H1 (cell line): ENCODE data around the gene ADAMTS16. TPM values are rescaled to one million over a fixed set of nuclear protein-coding genes. Genes with fewer than 3 reads are reported as not detected.
A peak's percentile ranks its signal among the peaks of the same experiment; 100 is the strongest.

Source experiments
- CTCF ChIA-PET: fragments of 300-600 bp; sonication (Branson Sonifier 250); formaldehyde crosslinking; loops from one replicate; lab custom pipeline; 2021; ENCODE audit not compliant: partially characterized antibody; lab: Charles Lee
- POLR2A ChIA-PET: fragments of 300-600 bp; sonication (Branson Sonifier 250); formaldehyde crosslinking; loops from one replicate; lab custom pipeline; 2021; ENCODE audit warnings: inconsistent platforms; ENCODE audit not compliant: partially characterized antibody; lab: Charles Lee
- DNase-seq, 2 experiments: peaks; one replicate each; pipeline versions ENCODE4 v3.0.0 to v3.0.0-alpha.2; 2010 to 2022; ENCODE audit warnings: low spot score in 2 of 2, low read depth in 1 of 2, mixed read lengths in 1 of 2
- FAIRE-seq: peaks from 2 replicates; lab custom pipeline; 2011; peaks lifted over from hg19 to GRCh38; lab: Jason Lieb, UNC
- H2AFZ ChIP-seq: 2 replicates; pipeline ENCODE4 v1.8.1; 2012; ENCODE audit warnings: low read length, inconsistent platforms
- H2AK5ac ChIP-seq: 2 replicates; pipeline ENCODE4 v1.6.1; 2013; ENCODE audit warnings: low read depth, low read length
- H2BK120ac ChIP-seq: replicated peaks from 2 replicates; pipeline ENCODE3; 2013; ENCODE audit warnings: low read depth, low read length, inconsistent platforms
- H2BK12ac ChIP-seq: 2 replicates; pipeline ENCODE4 v1.6.1; 2013; ENCODE audit warnings: low read depth, low read length
- H2BK15ac ChIP-seq: 2 replicates; pipeline ENCODE4 v1.6.1; 2013; ENCODE audit warnings: low read length
- H2BK20ac ChIP-seq: 2 replicates; pipeline ENCODE4 v1.6.1; 2013; ENCODE audit warnings: low read length
- H2BK5ac ChIP-seq: 2 replicates; pipeline ENCODE4 v1.6.1; 2013; ENCODE audit warnings: low read depth, low read length
- H3K14ac ChIP-seq: 2 replicates; pipeline ENCODE4 v1.6.1; 2013; ENCODE audit warnings: inconsistent platforms; ENCODE audit not compliant: insufficient read length
- H3K18ac ChIP-seq: 2 replicates; pipeline ENCODE4 v1.6.1; 2013; ENCODE audit warnings: low read length; ENCODE audit errors: extremely low read depth
- H3K23ac ChIP-seq: 2 replicates; pipeline ENCODE4 v1.6.1; 2013; ENCODE audit warnings: inconsistent platforms; ENCODE audit not compliant: insufficient read length
- H3K23me2 ChIP-seq: 2 replicates; pipeline ENCODE4 v1.6.1; 2013; ENCODE audit warnings: low read depth, low read length
- H3K27ac ChIP-seq: 2 replicates; pipeline ENCODE4 v1.6.1; 2011; ENCODE audit warnings: low read depth, low read length, inconsistent platforms
- H3K27me3 ChIP-seq, 4 experiments: replicated peaks in 1 of 4; 1 replicate in 1 of 4; 2 replicates in 3 of 4; pipeline versions ENCODE4 v1.6.1 to v1.8.1; 2011 to 2013; ENCODE audit warnings: low read length in 3 of 4, mild to moderate bottlenecking in 3 of 4, inconsistent platforms in 2 of 4, mixed read lengths in 2 of 4, moderate library complexity in 1 of 4; ENCODE audit not compliant: control insufficient read depth in 3 of 4, insufficient read depth in 3 of 4; ENCODE audit errors: extremely low read depth in 1 of 4
- H3K36me3 ChIP-seq, 4 experiments: 2 replicates each; pipeline versions ENCODE4 v1.6.1 to v1.8.1; 2011 to 2013; ENCODE audit warnings: mild to moderate bottlenecking in 4 of 4, low read length in 3 of 4, moderate library complexity in 2 of 4, control low read depth in 1 of 4, inconsistent platforms in 1 of 4; ENCODE audit not compliant: insufficient read depth in 4 of 4, control insufficient read depth in 2 of 4
- H3K4ac ChIP-seq: replicated peaks from 2 replicates; pipeline ENCODE3; 2013; ENCODE audit warnings: low read length, low read depth, mixed read lengths, inconsistent platforms; ENCODE audit not compliant: insufficient read length
- H3K4me1 ChIP-seq, 4 experiments: replicated peaks in 1 of 4; 1 replicate in 1 of 4; 2 replicates in 3 of 4; pipeline versions ENCODE4 v1.6.1 to v1.8.1; 2011 to 2013; ENCODE audit warnings: low read length in 3 of 4, inconsistent platforms in 2 of 4, mixed read lengths in 1 of 4; ENCODE audit not compliant: insufficient read depth in 4 of 4, control insufficient read depth in 3 of 4
- H3K4me2 ChIP-seq, 2 experiments: 2 replicates each; pipeline versions ENCODE4 v1.6.1 to v1.8.1; 2011 to 2013; ENCODE audit warnings: low read depth in 2 of 2, low read length in 2 of 2, control low read depth in 1 of 2, inconsistent platforms in 1 of 2, mild to moderate bottlenecking in 1 of 2; ENCODE audit not compliant: insufficient read depth in 1 of 2
- H3K4me3 ChIP-seq, 4 experiments: fragments of 200-600, 300-600 bp in 1 of 4; sonication (generic), shearing (Covaris generic), sonication (Bioruptor Twin) in 1 of 4; 2 replicates each; pipeline versions ENCODE4 v1.5.1 to v1.8.1; 2011 to 2016; ENCODE audit warnings: low read length in 4 of 4, low read depth in 3 of 4, control low read depth in 2 of 4, inconsistent platforms in 2 of 4, mild to moderate bottlenecking in 2 of 4, mixed read lengths in 1 of 4, moderate library complexity in 1 of 4; ENCODE audit not compliant: insufficient read depth in 2 of 4; ENCODE audit errors: extremely low read depth in 1 of 4
- H3K56ac ChIP-seq: replicated peaks from 2 replicates; pipeline ENCODE3; 2013; ENCODE audit warnings: low read depth, mild to moderate bottlenecking, mixed read lengths, low read length, inconsistent platforms; ENCODE audit not compliant: insufficient read length
- H3K79me1 ChIP-seq: 2 replicates; pipeline ENCODE4 v1.6.1; 2013; ENCODE audit warnings: low read depth, low read length, control low read depth
- H3K79me2 ChIP-seq, 2 experiments: 2 replicates each; pipeline versions ENCODE4 v1.6.1 to v1.8.1; 2012 to 2013; ENCODE audit warnings: low read length in 2 of 2, mild to moderate bottlenecking in 2 of 2, inconsistent platforms in 1 of 2; ENCODE audit not compliant: insufficient read depth in 2 of 2, control insufficient read depth in 1 of 2
- H3K9ac ChIP-seq, 4 experiments: replicated peaks in 1 of 4; 1 replicate in 1 of 4; 2 replicates in 3 of 4; pipeline versions ENCODE4 v1.6.1 to v1.8.1; 2011 to 2013; ENCODE audit warnings: low read depth in 3 of 4, low read length in 3 of 4, control low read depth in 2 of 4, mild to moderate bottlenecking in 2 of 4, moderate library complexity in 2 of 4, inconsistent platforms in 1 of 4; ENCODE audit errors: extremely low read depth in 1 of 4
- H3K9me3 ChIP-seq, 2 experiments: 2 replicates each; pipeline versions ENCODE4 v1.6.1 to v1.8.1; 2012 to 2013; ENCODE audit warnings: mild to moderate bottlenecking in 2 of 2, moderate library complexity in 2 of 2, control low read depth in 1 of 2, inconsistent platforms in 1 of 2, low read depth in 1 of 2, low read length in 1 of 2, mixed read lengths in 1 of 2; ENCODE audit not compliant: insufficient read depth in 2 of 2
- H4K20me1 ChIP-seq, 2 experiments: replicated peaks in 1 of 2; 2 replicates each; pipeline versions ENCODE3 to v1.8.1; 2011 to 2013; ENCODE audit warnings: inconsistent platforms in 2 of 2, low read length in 2 of 2, mild to moderate bottlenecking in 1 of 2; ENCODE audit not compliant: insufficient read depth in 2 of 2, control insufficient read depth in 1 of 2
- H4K5ac ChIP-seq: 2 replicates; pipeline ENCODE4 v1.6.1; 2013; ENCODE audit warnings: low read length, low read depth, mixed read lengths, inconsistent platforms; ENCODE audit not compliant: insufficient read length
- H4K8ac ChIP-seq: 2 replicates; pipeline ENCODE4 v1.8.0; 2013; ENCODE audit warnings: mild to moderate bottlenecking, moderate library complexity, low read length, inconsistent platforms; ENCODE audit not compliant: insufficient read depth; ENCODE audit errors: extremely low read depth
- H4K91ac ChIP-seq: replicated peaks from 2 replicates; pipeline ENCODE3; 2013; ENCODE audit warnings: low read length, mixed read lengths, inconsistent platforms; ENCODE audit not compliant: insufficient read length
- FOSL1 ChIP-seq: IDR thresholded peaks from 2 replicates; pipeline ENCODE4 v1.6.1; 2011; ENCODE audit warnings: mild to moderate bottlenecking, low read depth, low read length, moderate library complexity; ENCODE audit not compliant: insufficient read depth
- RBBP5 ChIP-seq: IDR thresholded peaks from 2 replicates; pipeline ENCODE4 v1.7.1; 2012; ENCODE audit warnings: low read depth, mild to moderate bottlenecking, inconsistent platforms, low read length, moderate library complexity, borderline replicate concordance
- YY1 ChIP-seq: IDR thresholded peaks from 2 replicates; pipeline ENCODE4 v1.6.1; 2011; ENCODE audit warnings: low read depth, mild to moderate bottlenecking, low read length
- ZNF274 ChIP-seq: IDR thresholded peaks from 2 replicates; pipeline ENCODE4 v1.7.0; 2012; ENCODE audit warnings: low read length, borderline replicate concordance; ENCODE audit errors: extremely low read depth
- WGBS, 2 experiments: shearing (Covaris generic) in 1 of 2; methylation state at CpG; one replicate each; pipeline versions ENCODE4 v1.1.6 to v1.1.7; 2013 to 2015; ENCODE audit warnings: low lambda C conversion rate in 2 of 2, mixed read lengths in 2 of 2, inconsistent platforms in 1 of 2, low coverage in 1 of 2, missing lambda C conversion rate in 1 of 2; ENCODE audit not compliant: insufficient replicate concordance in 2 of 2, insufficient coverage in 1 of 2, insufficient read length in 1 of 2; ENCODE audit errors: extremely low coverage in 1 of 2, missing lambda C conversion rate in 1 of 2; 5-methylcytosine and 5-hydroxymethylcytosine counted together
- polyA plus RNA-seq, 7 experiments: library from polyadenylated mRNA; depleted of rRNA in 3 of 7; stranded (reverse) in 5 of 7; unstranded in 2 of 7; fragments of >200 nt in 5 of 7; fragments of 200-250 nt in 2 of 7; gene quantifications; 1 replicate in 5 of 7; 2 replicates in 1 of 7; 4 replicates in 1 of 7; pipeline versions ENCODE4 v1.2.1 to v1.2.3, GENCODE V29; 2011 to 2013; ENCODE audit warnings: missing spikeins in 2 of 7, mixed read lengths in 2 of 7
- total RNA-seq: library from RNA; stranded (reverse); fragmentation: NEBNext Ultra II Directional; extraction: Animal tissue kit (Norgen Biotek cat#: 25700); gene quantifications from 2 replicates; pipeline ENCODE4 v1.2.1, GENCODE V29; 2021

ADAMTS16 gene
- total and polyA plus RNA-seq, 2 of the 8 experiments (the other 6 are each of a cell fraction or from before 2014, with no cell fraction given), result 3.7 to 16.0 TPM

DNA sequence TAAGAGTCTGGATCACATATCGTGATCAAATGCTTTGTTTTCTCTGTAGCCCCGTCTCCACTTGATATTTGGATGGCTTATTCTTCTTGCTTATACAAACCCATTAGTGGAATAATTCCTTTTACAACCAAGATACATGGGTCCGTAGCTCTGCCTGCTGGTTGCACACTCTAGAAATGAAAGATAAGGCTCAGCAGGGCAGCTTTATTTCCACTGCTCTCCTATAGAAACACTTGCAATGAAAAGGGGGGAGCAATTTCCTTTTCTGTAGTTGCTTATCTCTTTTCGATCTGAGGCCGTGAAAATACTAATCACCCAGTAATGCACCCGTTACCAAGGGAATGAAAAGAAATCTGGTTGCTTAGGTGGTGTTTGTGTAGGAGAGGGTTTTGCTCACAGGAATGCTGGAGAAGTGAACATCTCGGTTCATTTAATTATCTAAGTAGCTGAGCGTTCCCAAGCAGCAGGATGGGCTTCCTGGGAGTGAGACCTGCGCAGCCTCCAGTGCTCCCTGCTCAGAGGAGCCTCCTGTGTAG, 131.7 kb downstream of the ADAMTS16 start:
- no peak overlapping the region for H3K4me3 ChIP-seq
- no peak overlapping the region for H3K14ac ChIP-seq
- no peak overlapping the region for H2BK5ac ChIP-seq
- H3K9ac ChIP-seq, result no peak overlapping the region
- TF ChIP-seq YY1, result no peak
- TF ChIP-seq FOSL1, result no peak
- TF ChIP-seq ZNF274, result no peak
- TF ChIP-seq RBBP5, result no peak
- no peak overlapping the region for H4K8ac ChIP-seq
- WGBS, 2 experiments, result 88% methylated on average over 9 of the region's 9 CpGs; no CpG with 5 or more reads in 1 of the 2 experiments
- no peak overlapping the region for H2BK120ac ChIP-seq
- no peaks in the 10 kb centered on the region for H3K79me2 ChIP-seq
- DNase-seq (no peak), FAIRE-seq (no peak)
- peak overlapping the region in 1 of 2 experiments; percentile 3; a peak in 1 of 4 replicates for H3K4me2 ChIP-seq
- ChIA-PET POLR2A (interaction anchor here (0.6 to 1.5 kb wide), 2 partner anchors 13 to 89 kb away, joined by 3 read pairs; no protein-coding TSS in a partner anchor), CTCF (interaction anchor here (0.7 kb wide), 1 partner anchor 18 kb away, joined by 3 read pairs; no protein-coding TSS in a partner anchor)
- H3K36me3 ChIP-seq, result no peaks in the 10 kb centered on the region; a peak in 2 of 8 replicates
- H3K27me3 ChIP-seq, result no peaks in the 10 kb centered on the region; a peak in 1 of 7 replicates
- no peaks in the 10 kb centered on the region for H3K9me3 ChIP-seq
- peaks cover 2 to 8% (median 6%) of the 10 kb centered on the region in 4 experiments; a peak in 4 of 7 replicates for H3K4me1 ChIP-seq
- no peak overlapping the region; the same call in 1 of the 2 replicates for H2BK12ac ChIP-seq
- no peak overlapping the region for H3K23ac ChIP-seq
- H3K18ac ChIP-seq, result no peak overlapping the region; the same call in 1 of the 2 replicates
- no peak overlapping the region for H2AK5ac ChIP-seq
- H4K20me1 ChIP-seq, result no peaks in the 10 kb centered on the region
- no peak overlapping the region for H4K5ac ChIP-seq
- no peak overlapping the region for H3K4ac ChIP-seq
- no peaks in the 10 kb centered on the region for H3K23me2 ChIP-seq
- H3K79me1 ChIP-seq, result no peaks in the 10 kb centered on the region
- H3K27ac ChIP-seq, result no peak overlapping the region
- no peak overlapping the region for H2BK20ac ChIP-seq
- no peak overlapping the region; the same call in 1 of the 2 replicates for H2BK15ac ChIP-seq
- no peak overlapping the region for H3K56ac ChIP-seq
- no peak overlapping the region for H2AFZ ChIP-seq
- no peak overlapping the region for H4K91ac ChIP-seq
